SJCRH30 (cell line): ENCODE data around the gene ATG14. TPM values are rescaled to one million over a fixed set of nuclear protein-coding genes. Genes with fewer than 3 reads are reported as not detected.

ENCODE experiments used
- total RNA-seq: library from RNA; depleted of rRNA; stranded (reverse); fragments of >200 nt; shearing (Covaris generic); gene quantifications from 2 replicates; pipeline ENCODE4 v1.2.3, GENCODE V29; 2014; rRNA removed

The ATG14 gene
- total RNA-seq, 1 experiment from 2014 or later: 8.3 TPM

Other genes starting within 250 kb of the ATG14 start
- 81.7 and 92.0 TPM in 2 replicates for gene DLGAP5, start 220.2 kb downstream of the ATG14 start, total RNA-seq
- gene FBXO34, start 140.4 kb downstream of the ATG14 start, total RNA-seq: 18.1 and 19.6 TPM in 2 replicates
- not detected in 2 replicates for gene TBPL2, start 28.8 kb upstream of the ATG14 start, total RNA-seq
- 154 and 178 TPM in 2 replicates for gene KTN1, start 168.4 kb upstream of the ATG14 start, total RNA-seq